GM20000 (cell line): ENCODE results near the gene SYNDIG1.

ENCODE experiments used
- DNase-seq: peaks from one replicate; pipeline ENCODE4 v3.0.0; 2012; ENCODE audit warnings: low spot score
- CTCF ChIP-seq: IDR thresholded peaks from 2 replicates; pipeline ENCODE4 v1.5.1; 2012; ENCODE audit warnings: mild to moderate bottlenecking, control low read depth; ENCODE audit errors: extremely low read depth, missing control alignments

Gene SYNDIG1

GRCh38 chr20:24449026-24449720 lies 20.3 kb upstream of the SYNDIG1 start:
- DNase-seq = no peak

GRCh38 chr20:24450177-24450576 lies 19.3 kb upstream of the SYNDIG1 start:
- no peak for TF ChIP-seq CTCF
- DNase-seq = no peak

More at GRCh38 chr20:24449026-24449720, 20.3 kb upstream of the SYNDIG1 start:
- TF ChIP-seq CTCF = no peak

GRCh38 chr20:24450624-24451376 lies 18.6 kb upstream of the SYNDIG1 start:
- no peak for TF ChIP-seq CTCF

DNA sequence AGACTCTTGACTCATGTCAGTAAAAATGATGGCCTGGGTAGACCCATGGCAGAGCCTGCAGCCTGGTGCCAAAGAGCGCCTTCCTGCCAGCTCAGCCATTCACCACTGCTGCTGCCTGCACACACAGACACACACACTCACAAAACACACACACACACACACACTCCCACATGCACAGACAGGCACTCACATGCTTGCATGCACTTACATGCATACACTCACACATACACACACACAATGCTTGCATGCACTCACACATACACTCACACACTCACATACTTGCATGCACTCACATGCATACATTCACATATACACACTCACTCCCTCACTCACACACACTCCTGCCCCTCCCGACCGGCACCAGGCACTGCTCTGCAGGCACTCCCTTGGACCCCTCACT lies 18.0 kb upstream of the SYNDIG1 start:
- no peak for TF ChIP-seq CTCF
- no peak for DNase-seq

More at GRCh38 chr20:24450624-24451376, 18.6 kb upstream of the SYNDIG1 start:
- no peak for DNase-seq

DNA sequence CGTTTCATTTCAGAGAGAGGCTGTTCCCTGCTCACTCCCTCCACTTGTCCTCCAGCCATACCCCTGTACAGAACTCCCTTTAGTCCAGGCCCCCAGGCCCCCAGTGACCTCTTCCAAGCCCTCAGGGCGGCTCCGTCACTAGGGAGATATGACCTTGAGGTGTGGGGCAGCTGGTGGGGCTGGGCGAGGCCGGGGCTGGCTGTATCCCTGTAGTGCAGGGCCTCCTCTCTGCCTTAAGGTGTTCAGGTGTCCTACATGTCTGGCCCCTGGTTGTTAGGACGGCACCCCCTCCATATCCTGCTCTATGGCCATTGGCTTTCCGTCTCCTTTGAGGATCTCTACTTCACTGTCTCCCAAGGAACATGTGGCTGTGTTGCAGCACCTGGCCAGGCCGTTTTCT lies 17.4 kb upstream of the SYNDIG1 start:
- DNase-seq = no peak
- no peak for TF ChIP-seq CTCF

DNA sequence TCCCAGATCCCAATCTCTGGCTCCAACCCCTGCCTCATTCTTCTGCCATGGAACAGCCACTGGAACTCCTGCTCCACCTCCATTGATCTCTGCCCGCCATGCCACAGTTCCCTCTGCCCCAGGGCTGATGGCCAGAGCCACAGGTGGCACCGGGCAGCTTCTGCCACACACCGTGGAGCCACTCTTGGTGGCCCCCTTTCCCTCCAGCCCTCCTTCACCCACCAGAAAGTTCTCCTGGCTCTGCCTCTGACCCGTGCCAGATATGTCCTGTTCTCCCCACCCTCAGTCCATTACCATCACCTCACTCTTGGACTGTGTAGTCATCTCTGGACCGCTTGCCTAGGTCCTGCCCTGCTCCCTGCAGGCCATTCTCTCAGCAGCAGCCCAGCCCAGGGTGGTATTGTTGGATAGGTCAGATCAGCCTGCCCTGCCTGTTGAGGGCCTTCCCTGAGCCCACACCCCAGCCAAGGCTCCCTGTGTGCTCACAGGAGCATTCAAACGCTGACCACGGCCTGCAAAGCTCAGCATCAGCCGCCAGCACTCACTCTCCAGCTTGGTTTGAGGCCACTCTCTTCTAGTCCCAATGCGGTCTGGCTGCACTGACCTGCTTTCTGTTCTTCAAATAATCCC lies 16.8 kb upstream of the SYNDIG1 start:
- no peak for DNase-seq
- TF ChIP-seq CTCF = no peak

GRCh38 chr20:24453869-24454268 lies 15.6 kb upstream of the SYNDIG1 start:
- DNase-seq = no peak

More at GRCh38 chr20:24453869-24454268, 15.6 kb upstream of the SYNDIG1 start:
- no peak for TF ChIP-seq CTCF
